Loucy (cell line): ENCODE measurements around the gene KRR1.
"Not testable (repeated sequence)": the region's sequence is repeated elsewhere in the genome, so short reads cannot be mapped to it uniquely, and the experiment has no call there.

Experiments used
- H2AFZ ChIP-seq: fragments of 200-600 bp; sonication (generic); 2 replicates; pipeline ENCODE4 v1.6.0; 2016; ENCODE audit warnings: antibody characterized with exemption, mild to moderate bottlenecking, low read length, moderate library complexity
- H3F3A ChIP-seq: fragments of 200-600 bp; 2 replicates; pipeline ENCODE4 v1.6.0; 2016; ENCODE audit warnings: antibody characterized with exemption, low read depth, mild to moderate bottlenecking
- H3K27me3 ChIP-seq: fragments of 200-600 bp; sonication (generic); 2 replicates; pipeline ENCODE4 v1.6.1; 2014; ENCODE audit warnings: low read length, mild to moderate bottlenecking; ENCODE audit not compliant: insufficient read depth, poor library complexity, severe bottlenecking
- H3K36me3 ChIP-seq: fragments of 200-600 bp; sonication (generic); 2 replicates; pipeline ENCODE4 v1.6.1; 2016; ENCODE audit warnings: low read length; ENCODE audit not compliant: insufficient read depth
- H3K4me1 ChIP-seq: fragments of 200-600 bp; sonication (generic); 2 replicates; pipeline ENCODE4 v1.5.1; 2014; ENCODE audit warnings: low read length, mild to moderate bottlenecking; ENCODE audit not compliant: insufficient read depth, poor library complexity, severe bottlenecking
- H3K4me2 ChIP-seq: fragments of 200-600 bp; sonication (generic); 2 replicates; pipeline ENCODE4 v1.6.0; 2014; ENCODE audit warnings: antibody characterized with exemption, low read length, low read depth, mild to moderate bottlenecking; ENCODE audit not compliant: poor library complexity, severe bottlenecking
- H3K4me3 ChIP-seq: fragments of 200-600 bp; sonication (generic); 2 replicates; pipeline ENCODE4 v1.5.1; 2014; ENCODE audit warnings: low read length, mild to moderate bottlenecking, mixed read lengths; ENCODE audit not compliant: poor library complexity, severe bottlenecking
- H3K79me2 ChIP-seq: fragments of 200-600 bp; sonication (generic); 2 replicates; pipeline ENCODE4 v1.6.1; 2014; ENCODE audit warnings: low read length; ENCODE audit not compliant: insufficient read depth
- H3K9ac ChIP-seq: fragments of 200-600 bp; sonication (generic); 2 replicates; pipeline ENCODE4 v1.6.0; 2014; ENCODE audit warnings: mild to moderate bottlenecking, low read depth, low read length, moderate library complexity; ENCODE audit not compliant: poor library complexity, severe bottlenecking
- H3K9me2 ChIP-seq: fragments of 200-600 bp; sonication (generic); replicated peaks from 2 replicates; pipeline ENCODE4 v1.6.1; 2016; ENCODE audit warnings: low read depth, low read length, mixed read lengths
- H3K9me3 ChIP-seq: fragments of 200-600 bp; sonication (generic); 2 replicates; pipeline ENCODE4 v1.6.1; 2014; ENCODE audit warnings: mild to moderate bottlenecking, antibody characterized with exemption, low read length, low read depth; ENCODE audit not compliant: insufficient read depth
- H4K20me1 ChIP-seq: fragments of 200-600 bp; sonication (generic); 2 replicates; pipeline ENCODE4 v1.6.0; 2014; ENCODE audit warnings: antibody characterized with exemption, low read length, mild to moderate bottlenecking; ENCODE audit not compliant: insufficient read depth, poor library complexity, severe bottlenecking
- EZH2phosphoT487 ChIP-seq: fragments of 200-600 bp; IDR thresholded peaks from 2 replicates; pipeline ENCODE4 v1.6.1; 2018; ENCODE audit warnings: antibody characterized with exemption, mild to moderate bottlenecking, moderate library complexity, borderline replicate concordance
- TF ChIP-seq, protein P1 (sequence below): fragments of 200-600 bp; sonication (generic); conservative IDR thresholded peaks from 2 replicates; pipeline ENCODE4 v1.5.1; 2014; ENCODE audit warnings: mild to moderate bottlenecking, antibody characterized with exemption, low read length

Gene KRR1

DNA sequence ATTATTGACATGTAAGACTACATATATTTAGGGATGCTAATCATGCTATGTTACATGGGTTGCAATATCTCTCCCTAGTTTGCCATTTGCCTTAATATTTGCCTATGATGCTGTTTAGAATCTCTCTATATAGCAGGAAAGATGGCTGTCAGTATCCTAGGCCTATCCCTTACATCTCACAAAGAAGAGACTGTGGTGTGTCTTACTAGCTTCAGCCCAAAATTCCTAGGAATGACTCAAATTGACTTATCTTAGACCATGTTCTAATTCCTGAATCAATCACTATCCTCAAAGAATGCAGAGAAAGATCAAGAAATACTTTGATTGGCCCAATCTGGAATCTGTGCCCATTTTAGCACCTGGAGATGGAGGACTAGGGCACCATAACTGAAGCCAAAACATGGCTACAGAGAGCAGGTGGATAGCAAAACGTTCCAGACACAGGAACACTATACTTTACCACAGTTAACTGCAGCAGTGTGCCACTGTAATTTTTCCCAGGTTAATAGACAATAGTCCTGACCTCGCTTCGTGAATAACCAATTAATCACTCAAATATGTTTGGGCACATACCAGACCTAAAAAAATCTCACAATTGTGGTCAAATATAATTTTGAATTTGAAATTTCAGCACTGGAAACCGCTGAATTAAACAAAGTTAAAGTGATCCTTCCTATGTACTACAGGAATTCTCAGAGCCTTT lies 63.6 kb downstream of the KRR1 start:
- Histone ChIP-seq H3K9me3 (no peaks in the 10 kb centered on the region), H3K4me1 (peaks cover 13% of the 10 kb centered on the region), H4K20me1 (no peaks in the 10 kb centered on the region), H3K79me2 (no peaks in the 10 kb centered on the region), H3F3A (no peaks in the 10 kb centered on the region), H3K36me3 (no peaks in the 10 kb centered on the region), H3K9me2 (no peaks in the 10 kb centered on the region), H3K4me3 (no peak overlapping the region), H3K27me3 (no peaks in the 10 kb centered on the region), H3K4me2 (no peak overlapping the region), H2AFZ (no peak overlapping the region), H3K9ac (no peak overlapping the region)
- no peak for TF ChIP-seq EZH2phosphoT487
- TF ChIP-seq, protein P1, sequence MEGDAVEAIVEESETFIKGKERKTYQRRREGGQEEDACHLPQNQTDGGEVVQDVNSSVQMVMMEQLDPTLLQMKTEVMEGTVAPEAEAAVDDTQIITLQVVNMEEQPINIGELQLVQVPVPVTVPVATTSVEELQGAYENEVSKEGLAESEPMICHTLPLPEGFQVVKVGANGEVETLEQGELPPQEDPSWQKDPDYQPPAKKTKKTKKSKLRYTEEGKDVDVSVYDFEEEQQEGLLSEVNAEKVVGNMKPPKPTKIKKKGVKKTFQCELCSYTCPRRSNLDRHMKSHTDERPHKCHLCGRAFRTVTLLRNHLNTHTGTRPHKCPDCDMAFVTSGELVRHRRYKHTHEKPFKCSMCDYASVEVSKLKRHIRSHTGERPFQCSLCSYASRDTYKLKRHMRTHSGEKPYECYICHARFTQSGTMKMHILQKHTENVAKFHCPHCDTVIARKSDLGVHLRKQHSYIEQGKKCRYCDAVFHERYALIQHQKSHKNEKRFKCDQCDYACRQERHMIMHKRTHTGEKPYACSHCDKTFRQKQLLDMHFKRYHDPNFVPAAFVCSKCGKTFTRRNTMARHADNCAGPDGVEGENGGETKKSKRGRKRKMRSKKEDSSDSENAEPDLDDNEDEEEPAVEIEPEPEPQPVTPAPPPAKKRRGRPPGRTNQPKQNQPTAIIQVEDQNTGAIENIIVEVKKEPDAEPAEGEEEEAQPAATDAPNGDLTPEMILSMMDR, result no peak

DNA sequence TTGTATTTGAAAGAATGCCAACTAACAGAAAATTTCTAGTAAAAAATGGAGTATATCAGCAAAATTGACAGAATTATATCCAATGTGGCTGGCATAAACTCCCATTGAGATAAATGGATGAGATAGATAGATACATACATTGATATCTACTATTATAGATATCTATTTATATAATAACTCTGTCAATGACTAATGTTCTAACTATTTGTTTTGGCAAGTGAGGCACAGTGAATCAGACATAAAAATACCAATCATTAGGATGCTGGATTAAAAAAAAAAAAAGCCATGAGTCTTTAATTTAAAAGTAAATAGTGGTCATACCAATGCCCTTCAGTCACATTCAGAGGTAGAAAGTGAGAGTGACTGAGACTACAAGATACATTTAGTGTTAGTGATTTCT lies 64.6 kb downstream of the KRR1 start:
- no peak overlapping the region for H2AFZ ChIP-seq
- no peaks in the 10 kb centered on the region for H3K36me3 ChIP-seq
- no peaks in the 10 kb centered on the region for H4K20me1 ChIP-seq
- no peaks in the 10 kb centered on the region for H3F3A ChIP-seq
- no peak overlapping the region for H3K4me2 ChIP-seq
- no peaks in the 10 kb centered on the region for H3K27me3 ChIP-seq
- no peaks in the 10 kb centered on the region for H3K79me2 ChIP-seq
- no peak for TF ChIP-seq EZH2phosphoT487
- TF ChIP-seq, protein P1, result no peak
- H3K4me1 ChIP-seq, result peaks cover 13% of the 10 kb centered on the region
- no peak overlapping the region for H3K9ac ChIP-seq
- H3K9me3 ChIP-seq, result no peaks in the 10 kb centered on the region
- H3K4me3 ChIP-seq, result no peak overlapping the region
- H3K9me2 ChIP-seq, result no peaks in the 10 kb centered on the region

DNA sequence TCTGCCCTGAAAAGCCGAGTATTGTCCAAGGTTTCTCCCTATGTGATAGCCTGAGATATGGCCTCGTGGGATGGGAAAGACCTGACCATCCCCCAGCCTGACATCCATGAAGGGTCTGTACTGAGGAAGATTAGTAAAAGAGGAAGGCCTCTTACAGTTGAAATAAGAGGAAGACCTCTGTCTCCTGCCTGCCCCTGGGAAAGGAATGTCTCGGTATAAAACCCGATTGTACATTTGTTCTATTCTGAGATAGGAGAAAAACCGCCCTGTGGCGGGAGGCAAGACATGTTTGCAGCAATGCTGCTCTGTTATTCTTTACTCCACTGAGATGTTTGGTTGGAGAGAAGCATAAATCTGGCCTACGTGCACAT lies 66.3 kb downstream of the KRR1 start:
- not testable (repeated sequence) for H3K27me3 ChIP-seq, H3K4me3 ChIP-seq, H3K9ac ChIP-seq, H3K36me3 ChIP-seq, H3K9me2 ChIP-seq, H4K20me1 ChIP-seq, H2AFZ ChIP-seq, H3K4me2 ChIP-seq, H3K9me3 ChIP-seq, H3K79me2 ChIP-seq, H3F3A ChIP-seq
- peaks cover 13% of the 10 kb centered on the region for H3K4me1 ChIP-seq
